Mesenchymal stem cell (in vitro differentiated cells and primary cell): Measurements from ENCODE around the gene PBRM1.

Experiments used
- DNase-seq: peaks from one replicate; pipeline ENCODE4 v3.0.0-alpha.2; 2013
- H2AFZ ChIP-seq: one replicate; pipeline ENCODE4 v1.6.1; 2013; ENCODE audit warnings: low read depth, mild to moderate bottlenecking, control low read depth, inconsistent platforms, low read length, moderate library complexity
- H2AK5ac ChIP-seq: 2 replicates; pipeline ENCODE4 v1.6.1; 2013; ENCODE audit warnings: low read length, moderate library complexity, mild to moderate bottlenecking, inconsistent platforms; ENCODE audit not compliant: severe bottlenecking
- H2BK120ac ChIP-seq: one replicate; pipeline ENCODE4 v1.6.1; 2013; ENCODE audit warnings: low read depth, mild to moderate bottlenecking, inconsistent platforms, low read length, moderate library complexity
- H2BK12ac ChIP-seq, 2 experiments: one replicate each; pipeline ENCODE4 v1.6.1; 2013; ENCODE audit warnings: inconsistent platforms in 2 of 2, low read length in 2 of 2, mild to moderate bottlenecking in 2 of 2, moderate library complexity in 2 of 2, control low read depth in 1 of 2
- H2BK15ac ChIP-seq: one replicate; pipeline ENCODE4 v1.6.1; 2013; ENCODE audit warnings: mild to moderate bottlenecking, low read depth, inconsistent platforms; ENCODE audit not compliant: poor library complexity, severe bottlenecking
- H2BK5ac ChIP-seq: 2 replicates; pipeline ENCODE4 v1.6.1; 2013; ENCODE audit warnings: low read depth, mild to moderate bottlenecking, low read length, control low read depth, inconsistent platforms; ENCODE audit not compliant: poor library complexity, severe bottlenecking
- H3K14ac ChIP-seq, 2 experiments: one replicate each; pipeline ENCODE4 v1.6.1; 2013; ENCODE audit warnings: inconsistent platforms in 2 of 2, low read length in 2 of 2, control low read depth in 1 of 2, mild to moderate bottlenecking in 1 of 2, moderate library complexity in 1 of 2
- H3K18ac ChIP-seq, 2 experiments: one replicate each; pipeline ENCODE4 v1.6.1; 2013; ENCODE audit warnings: inconsistent platforms in 2 of 2, low read length in 2 of 2, control low read depth in 1 of 2, low read depth in 1 of 2, mild to moderate bottlenecking in 1 of 2
- H3K23ac ChIP-seq, 2 experiments: one replicate each; pipeline ENCODE4 v1.6.1; 2013; ENCODE audit warnings: inconsistent platforms in 2 of 2, low read length in 2 of 2, mild to moderate bottlenecking in 2 of 2, moderate library complexity in 2 of 2, control low read depth in 1 of 2
- H3K27ac ChIP-seq: 2 replicates; pipeline ENCODE4 v1.5.1; 2013; ENCODE audit warnings: mild to moderate bottlenecking, moderate library complexity, low read length, control low read depth, inconsistent platforms; ENCODE audit not compliant: poor library complexity, severe bottlenecking
- H3K27me3 ChIP-seq, 2 experiments: 2 replicates each; pipeline versions ENCODE4 v1.6.1 to v1.7.0; 2013; ENCODE audit warnings: low read length in 2 of 2, mild to moderate bottlenecking in 2 of 2, moderate library complexity in 2 of 2, control low read depth in 1 of 2, inconsistent platforms in 1 of 2; ENCODE audit not compliant: control insufficient read depth in 1 of 2, insufficient read depth in 1 of 2
- H3K36me3 ChIP-seq, 2 experiments: 2 replicates each; pipeline versions ENCODE4 v1.6.1 to v1.7.0; 2013; ENCODE audit warnings: low read length in 2 of 2, control low read depth in 1 of 2, inconsistent platforms in 1 of 2, low read depth in 1 of 2, mild to moderate bottlenecking in 1 of 2; ENCODE audit not compliant: insufficient read depth in 2 of 2, control insufficient read depth in 1 of 2
- H3K4ac ChIP-seq, 2 experiments: one replicate each; pipeline ENCODE4 v1.6.1; 2013; ENCODE audit warnings: inconsistent platforms in 2 of 2, low read length in 2 of 2, mild to moderate bottlenecking in 2 of 2, moderate library complexity in 2 of 2, control low read depth in 1 of 2, low read depth in 1 of 2
- H3K4me1 ChIP-seq: 2 replicates; pipeline ENCODE4 v1.6.1; 2013; ENCODE audit warnings: low read depth, low read length, control low read depth; ENCODE audit not compliant: control insufficient read depth, insufficient read depth
- H3K4me2 ChIP-seq: 2 replicates; pipeline ENCODE4 v1.6.1; 2013; ENCODE audit warnings: low read length, mild to moderate bottlenecking, inconsistent platforms; ENCODE audit not compliant: poor library complexity, severe bottlenecking
- H3K4me3 ChIP-seq, 2 experiments: 2 replicates each; pipeline versions ENCODE4 v1.5.1 to v1.7.0; 2013; ENCODE audit warnings: low read length in 2 of 2, mild to moderate bottlenecking in 2 of 2, control low read depth in 1 of 2, low read depth in 1 of 2; ENCODE audit not compliant: insufficient read depth in 1 of 2
- H3K79me1 ChIP-seq: replicated peaks from 2 replicates; pipeline ENCODE4 v1.6.1; 2013; ENCODE audit warnings: mild to moderate bottlenecking, control low read depth, low read length, inconsistent platforms; ENCODE audit not compliant: poor library complexity, severe bottlenecking
- H3K9ac ChIP-seq: 2 replicates; pipeline ENCODE4 v1.7.0; 2013; ENCODE audit warnings: mild to moderate bottlenecking, low read length, moderate library complexity
- H3K9me3 ChIP-seq: 2 replicates; pipeline ENCODE4 v1.7.0; 2013; ENCODE audit warnings: mild to moderate bottlenecking, low read length; ENCODE audit not compliant: control insufficient read depth
- H4K8ac ChIP-seq: one replicate; pipeline ENCODE4 v1.6.1; 2013; ENCODE audit warnings: inconsistent platforms, mild to moderate bottlenecking, low read length, moderate library complexity
- H4K91ac ChIP-seq: one replicate; pipeline ENCODE4 v1.6.1; 2013; ENCODE audit warnings: mild to moderate bottlenecking, low read length, inconsistent platforms
- WGBS: methylation state at CpG from one replicate; pipeline ENCODE4 v1.1.7; 2013; ENCODE audit warnings: mixed read lengths; 5-methylcytosine and 5-hydroxymethylcytosine counted together

PBRM1 gene

GRCh38 chr3:52513281-52513680 is 172.4 kb downstream of the PBRM1 start:
- no peak overlapping the region for H3K27ac ChIP-seq
- H3K9ac ChIP-seq = no peak overlapping the region
- H3K79me1 ChIP-seq = no peaks in the 10 kb centered on the region
- 89% methylated on average over 7 of the region's 7 CpGs for WGBS
- no peak overlapping the region for H2BK120ac ChIP-seq
- H3K4me3 ChIP-seq = no peak overlapping the region
- H3K27me3 ChIP-seq = peaks cover 18 to 78% of the 10 kb centered on the region in 2 experiments
- H2BK5ac ChIP-seq = no peak overlapping the region
- H4K8ac ChIP-seq = no peak overlapping the region
- no peak overlapping the region for H3K4ac ChIP-seq
- H3K36me3 ChIP-seq = no peaks in the 10 kb centered on the region
- H4K91ac ChIP-seq = no peak overlapping the region
- no peaks in the 10 kb centered on the region for H3K4me1 ChIP-seq
- no peak overlapping the region for H3K23ac ChIP-seq
- no peak overlapping the region for H3K18ac ChIP-seq
- no peak overlapping the region for H2AK5ac ChIP-seq
- H3K4me2 ChIP-seq = no peak overlapping the region
- H2BK15ac ChIP-seq = no peak overlapping the region
- no peak overlapping the region for H2AFZ ChIP-seq
- H2BK12ac ChIP-seq = no peak overlapping the region
- no peak overlapping the region for H3K14ac ChIP-seq
- no peak for DNase-seq
- no peaks in the 10 kb centered on the region for H3K9me3 ChIP-seq

DNA sequence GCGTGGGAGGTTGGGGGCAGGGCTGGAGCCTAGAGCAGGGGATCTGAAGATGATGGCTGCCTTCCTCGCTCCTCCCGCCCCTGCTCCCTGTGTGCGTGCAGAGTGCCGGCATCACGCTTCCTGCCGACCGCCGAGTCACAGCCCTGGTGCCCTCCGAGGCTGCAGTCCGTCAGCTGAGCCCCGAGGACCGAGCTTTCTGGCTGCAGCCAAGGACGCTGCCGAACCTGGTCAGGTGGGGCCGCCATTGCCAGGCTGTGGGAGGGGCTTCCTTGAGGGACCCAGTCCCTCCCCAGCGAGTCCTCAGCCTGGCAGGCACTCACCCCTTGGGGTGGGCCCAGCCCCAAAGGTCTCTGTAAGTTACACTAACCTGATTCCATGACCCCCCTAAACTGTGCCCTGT is 173.0 kb downstream of the PBRM1 start:
- H3K9ac ChIP-seq = no peak overlapping the region

DNA sequence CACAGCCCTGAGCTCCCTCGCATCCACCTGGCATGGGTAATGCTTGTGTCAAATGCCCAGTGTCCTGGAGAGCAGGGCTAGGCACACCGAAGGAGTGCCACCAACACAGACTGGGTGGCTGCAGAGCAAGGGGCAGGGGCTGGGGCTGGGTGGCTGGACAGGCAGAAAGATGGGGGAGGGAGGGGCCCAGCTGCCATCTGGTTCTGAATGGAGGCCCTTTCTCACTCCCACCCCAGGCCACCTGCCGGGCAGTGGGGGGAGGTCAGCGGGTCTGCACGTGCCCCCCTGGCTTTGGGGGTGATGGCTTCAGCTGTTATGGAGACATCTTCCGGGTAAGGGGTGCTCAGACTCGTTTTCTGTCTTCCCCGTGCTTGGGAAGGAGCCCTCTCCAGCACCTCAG is 173.6 kb downstream of the PBRM1 start:
- Histone ChIP-seq H2BK12ac (no peak overlapping the region), H3K4me1 (peaks cover 8% of the 10 kb centered on the region), H3K4me2 (no peak overlapping the region), H2BK5ac (no peak overlapping the region), H3K36me3 (no peaks in the 10 kb centered on the region), H3K18ac (no peak overlapping the region), H3K4me3 (no peak overlapping the region), H4K8ac (no peak overlapping the region), H3K9me3 (no peaks in the 10 kb centered on the region), H3K4ac (no peak overlapping the region), H2BK15ac (no peak overlapping the region), H2AK5ac (no peak overlapping the region), H4K91ac (no peak overlapping the region), H3K9ac (no peak overlapping the region), H2AFZ (no peak overlapping the region), H2BK120ac (no peak overlapping the region), H3K14ac (no peak overlapping the region), H3K27me3 (peaks cover 18 to 67% of the 10 kb centered on the region in 2 experiments), H3K27ac (no peak overlapping the region), H3K23ac (no peak overlapping the region), H3K79me1 (no peaks in the 10 kb centered on the region)
- WGBS = 72% methylated on average over 8 of the region's 8 CpGs
- DNase-seq = no peak

More for the DNA sequence above, 173.0 kb downstream of the PBRM1 start:
- Histone ChIP-seq H2BK120ac (no peak overlapping the region), H2BK12ac (no peak overlapping the region), H2AK5ac (no peak overlapping the region), H3K27ac (no peak overlapping the region), H3K27me3 (peaks cover 18 to 73% of the 10 kb centered on the region in 2 experiments), H3K14ac (no peak overlapping the region), H3K9me3 (no peaks in the 10 kb centered on the region), H2BK5ac (no peak overlapping the region), H3K4ac (no peak overlapping the region), H3K79me1 (no peaks in the 10 kb centered on the region), H2AFZ (no peak overlapping the region), H3K36me3 (no peaks in the 10 kb centered on the region), H3K18ac (no peak overlapping the region), H4K91ac (no peak overlapping the region), H2BK15ac (no peak overlapping the region), H3K4me2 (no peak overlapping the region), H3K23ac (no peak overlapping the region), H3K4me1 (peaks cover 2% of the 10 kb centered on the region), H4K8ac (no peak overlapping the region), H3K4me3 (no peak overlapping the region)
- 76% methylated on average over 17 of the region's 17 CpGs for WGBS
- DNase-seq = no peak

DNA sequence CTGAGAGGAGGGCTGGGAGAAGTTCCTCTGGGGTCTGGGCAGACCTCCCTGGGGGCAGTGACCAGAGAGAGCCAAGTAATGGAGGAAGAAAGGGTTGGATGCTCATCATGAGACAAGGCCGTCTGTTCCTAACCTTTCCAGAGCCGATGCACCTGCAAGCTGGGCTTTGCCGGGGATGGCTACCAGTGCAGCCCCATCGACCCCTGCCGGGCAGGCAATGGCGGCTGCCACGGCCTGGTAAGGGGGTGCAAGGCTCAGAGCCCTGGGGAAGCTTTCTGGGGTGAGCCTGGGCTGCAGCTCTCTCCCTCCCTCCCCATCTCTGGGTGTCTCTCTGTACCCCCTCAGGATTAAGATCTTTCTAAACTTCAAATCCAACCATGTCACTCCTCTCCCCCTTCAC is 174.2 kb downstream of the PBRM1 start:
- 81% methylated on average over 7 of the region's 7 CpGs for WGBS
- no peak overlapping the region for H2AK5ac ChIP-seq
- H3K14ac ChIP-seq = no peak overlapping the region
- no peak overlapping the region for H3K27ac ChIP-seq
- no peak overlapping the region for H3K23ac ChIP-seq
- H3K4me1 ChIP-seq = peaks cover 13% of the 10 kb centered on the region
- H3K27me3 ChIP-seq = peaks cover 18 to 67% of the 10 kb centered on the region in 2 experiments
- H3K4ac ChIP-seq = no peak overlapping the region
- no peak overlapping the region for H3K4me2 ChIP-seq
- no peaks in the 10 kb centered on the region for H3K79me1 ChIP-seq
- H4K91ac ChIP-seq = no peak overlapping the region
- H2AFZ ChIP-seq = no peak overlapping the region
- no peak overlapping the region for H3K4me3 ChIP-seq
- no peak overlapping the region for H2BK12ac ChIP-seq
- no peak for DNase-seq
- H2BK5ac ChIP-seq = no peak overlapping the region
- H4K8ac ChIP-seq = no peak overlapping the region
- no peak overlapping the region for H3K18ac ChIP-seq
- no peaks in the 10 kb centered on the region for H3K9me3 ChIP-seq
- no peak overlapping the region for H3K9ac ChIP-seq
- no peaks in the 10 kb centered on the region for H3K36me3 ChIP-seq
- no peak overlapping the region for H2BK120ac ChIP-seq
- no peak overlapping the region for H2BK15ac ChIP-seq
